ENCODE measurements around the gene MZF1.
"Not testable (repeated sequence)": the region's sequence is repeated elsewhere in the genome, so short reads cannot be mapped to it uniquely, and the experiment has no call there.

MZF1 gene

DNA sequence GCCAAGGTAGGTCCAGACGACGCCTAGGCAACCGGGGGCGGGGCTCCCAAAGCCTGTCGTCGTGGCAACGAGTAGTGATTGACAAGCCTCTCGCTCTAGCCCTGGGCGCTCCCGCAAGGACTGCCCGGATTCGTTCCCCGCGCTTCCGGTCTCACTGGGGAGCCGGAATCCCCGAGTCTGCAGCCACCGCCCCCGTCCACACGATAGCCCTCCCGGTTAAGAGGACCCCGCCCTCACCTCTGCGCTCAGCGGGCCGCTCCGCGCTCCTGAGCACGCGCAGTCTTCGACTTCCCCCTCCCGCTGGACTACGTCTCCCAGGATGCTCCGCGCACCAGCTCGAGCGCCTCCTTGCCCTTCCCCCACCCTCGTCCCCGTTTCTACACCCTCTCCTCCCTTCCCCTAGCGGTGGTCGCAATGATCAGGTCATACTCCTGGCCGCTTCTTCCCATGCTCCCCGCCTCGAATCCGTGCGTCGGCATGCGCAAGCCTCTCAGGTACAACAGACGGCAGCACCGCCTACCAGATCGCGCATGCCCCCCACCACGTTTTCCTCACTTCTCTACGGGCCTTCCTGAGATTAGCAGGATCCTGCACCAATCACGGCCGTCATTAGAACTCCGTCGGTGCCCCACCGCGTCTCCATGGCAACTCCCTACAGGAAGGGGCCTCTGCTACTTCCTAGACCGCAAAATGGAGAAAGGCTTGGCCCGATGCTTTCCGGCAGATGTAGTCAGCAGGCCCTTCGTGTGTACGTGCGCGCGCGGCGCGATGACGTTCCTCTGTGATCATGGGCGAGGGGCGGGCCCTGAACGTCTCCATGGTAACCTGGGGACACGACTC lies at the start of gene MZF1:
TSS of gene MZF1 (minus strand) at position 518 of the 840 bp plus-strand sequence. CDS start 1,946 bp downstream, outside the sequence.
- DNase-seq (ENCODE audit: low read depth) = peak; percentile 99

DNA sequence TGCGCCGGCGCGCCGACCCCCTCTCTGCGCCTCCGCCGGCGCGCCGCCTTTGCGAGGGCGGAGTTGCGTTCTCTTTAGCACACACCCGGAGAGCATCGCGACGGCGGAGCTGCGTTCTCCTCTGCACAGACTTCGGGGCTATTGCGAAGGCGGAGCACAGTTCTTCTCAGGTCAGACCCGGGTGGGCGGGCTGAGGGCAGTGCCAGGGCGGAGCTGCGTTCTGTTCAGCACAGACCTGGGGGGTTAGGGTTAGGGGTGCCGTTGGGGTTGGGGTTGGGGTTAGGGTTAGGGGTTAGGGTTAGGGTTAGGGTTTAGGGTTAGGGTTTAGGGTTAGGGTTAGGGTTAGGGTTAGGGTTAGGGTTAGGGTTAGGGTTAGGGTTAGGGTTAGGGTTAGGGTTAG lies 34.1 kb upstream of the MZF1 start:
- DNase-seq (ENCODE audit: low read depth) = not testable (repeated sequence)

DNA sequence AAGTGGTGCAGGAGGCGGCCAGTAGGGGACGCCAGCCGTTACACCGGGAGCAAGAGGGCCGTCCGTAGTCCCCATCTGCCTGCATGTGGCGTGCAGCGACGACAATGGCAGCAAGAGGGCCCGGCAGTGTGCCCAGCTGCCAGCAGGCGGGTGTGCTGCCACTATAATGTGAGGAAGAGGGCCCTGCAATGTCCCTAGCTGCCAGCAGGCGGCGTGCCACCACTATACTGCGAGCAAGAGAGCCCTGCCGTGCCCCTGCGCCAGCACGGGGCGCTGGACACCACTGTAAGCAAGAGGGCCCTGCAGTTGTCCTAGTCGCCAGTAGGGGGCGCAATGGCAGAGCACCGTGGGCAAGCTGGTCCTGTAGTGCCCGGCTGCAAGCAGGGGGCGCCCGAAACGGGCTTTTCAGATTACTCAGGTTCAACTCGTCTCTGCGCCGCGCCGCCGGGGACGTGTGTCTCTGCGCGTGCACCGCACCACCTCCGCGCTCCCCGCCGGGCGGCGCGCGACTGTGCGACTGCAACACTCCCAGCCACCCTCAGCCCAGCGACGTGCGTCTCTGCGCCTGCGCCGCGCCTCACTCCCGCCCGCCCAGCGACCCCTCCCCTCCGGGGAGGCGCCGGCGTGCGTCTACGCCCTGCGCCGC lies 33.2 kb upstream of the MZF1 start:
- not testable (repeated sequence) for DNase-seq (ENCODE audit: low read depth)

DNA sequence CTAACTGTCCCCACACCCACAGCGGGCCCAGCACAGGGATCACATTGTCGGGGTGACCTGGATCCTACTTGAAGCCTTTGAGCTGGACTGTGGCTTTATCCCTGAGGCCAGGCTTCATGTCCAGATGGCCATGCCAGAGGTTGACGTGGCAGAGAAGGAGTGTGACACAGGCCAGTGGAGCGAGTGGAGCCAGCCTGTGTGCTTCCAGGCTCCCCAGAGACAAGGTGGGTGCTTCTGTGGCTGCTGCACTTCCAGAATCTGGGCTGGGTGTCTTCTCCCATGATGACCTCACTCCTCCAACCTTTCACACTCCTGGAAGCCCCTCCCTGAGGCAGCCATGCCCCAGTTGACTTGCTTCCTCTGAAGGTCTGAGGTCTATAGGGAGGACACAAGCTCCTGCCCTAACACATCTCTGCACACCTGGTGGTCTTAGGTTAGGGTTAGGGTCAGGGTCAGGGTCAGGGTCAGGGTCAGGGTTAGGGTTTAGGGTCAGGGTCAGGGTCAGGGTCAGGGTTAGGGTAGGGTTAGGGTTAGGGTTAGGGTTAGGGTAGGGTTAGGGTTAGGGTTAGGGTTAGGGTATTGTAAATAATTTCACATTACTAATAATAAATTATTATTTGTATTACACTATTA lies 13.1 kb upstream of the MZF1 start:
- DNase-seq (ENCODE audit: low read depth) = no peak

DNA sequence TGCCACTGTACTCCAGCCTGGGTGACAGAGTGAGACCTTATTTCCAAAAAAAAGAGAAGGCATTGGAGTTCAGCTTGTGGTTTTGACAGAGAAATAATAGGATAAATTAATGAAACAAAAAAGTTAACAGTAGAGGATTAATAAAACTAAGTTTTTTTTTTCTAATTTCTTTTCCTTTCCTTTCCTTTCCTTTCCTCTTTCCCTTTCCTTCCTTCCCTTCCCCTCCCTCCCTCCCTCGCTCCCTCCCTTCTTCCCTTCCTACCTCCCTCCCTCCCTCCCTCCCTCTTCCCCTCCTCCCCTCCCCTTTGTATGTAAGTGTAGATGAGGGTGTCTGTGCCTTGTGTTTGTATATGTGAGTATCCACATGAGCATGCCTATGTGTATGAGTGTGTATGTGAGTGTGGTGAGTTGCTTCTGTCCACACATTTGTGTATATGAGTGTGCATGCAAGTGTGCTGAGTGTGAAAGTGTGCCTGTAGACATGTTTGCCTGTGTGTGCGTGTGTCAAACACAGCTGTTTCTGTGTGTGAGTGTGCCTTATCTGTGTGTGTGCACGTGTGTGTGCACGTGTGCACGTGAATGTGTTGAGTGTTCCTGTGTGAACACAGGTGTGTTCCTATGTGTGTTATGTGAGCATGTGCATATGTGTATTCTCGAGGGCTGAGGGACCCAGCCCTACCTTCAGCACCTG lies 12.5 kb upstream of the MZF1 start:
- no peak for DNase-seq (ENCODE audit: low read depth)

DNA sequence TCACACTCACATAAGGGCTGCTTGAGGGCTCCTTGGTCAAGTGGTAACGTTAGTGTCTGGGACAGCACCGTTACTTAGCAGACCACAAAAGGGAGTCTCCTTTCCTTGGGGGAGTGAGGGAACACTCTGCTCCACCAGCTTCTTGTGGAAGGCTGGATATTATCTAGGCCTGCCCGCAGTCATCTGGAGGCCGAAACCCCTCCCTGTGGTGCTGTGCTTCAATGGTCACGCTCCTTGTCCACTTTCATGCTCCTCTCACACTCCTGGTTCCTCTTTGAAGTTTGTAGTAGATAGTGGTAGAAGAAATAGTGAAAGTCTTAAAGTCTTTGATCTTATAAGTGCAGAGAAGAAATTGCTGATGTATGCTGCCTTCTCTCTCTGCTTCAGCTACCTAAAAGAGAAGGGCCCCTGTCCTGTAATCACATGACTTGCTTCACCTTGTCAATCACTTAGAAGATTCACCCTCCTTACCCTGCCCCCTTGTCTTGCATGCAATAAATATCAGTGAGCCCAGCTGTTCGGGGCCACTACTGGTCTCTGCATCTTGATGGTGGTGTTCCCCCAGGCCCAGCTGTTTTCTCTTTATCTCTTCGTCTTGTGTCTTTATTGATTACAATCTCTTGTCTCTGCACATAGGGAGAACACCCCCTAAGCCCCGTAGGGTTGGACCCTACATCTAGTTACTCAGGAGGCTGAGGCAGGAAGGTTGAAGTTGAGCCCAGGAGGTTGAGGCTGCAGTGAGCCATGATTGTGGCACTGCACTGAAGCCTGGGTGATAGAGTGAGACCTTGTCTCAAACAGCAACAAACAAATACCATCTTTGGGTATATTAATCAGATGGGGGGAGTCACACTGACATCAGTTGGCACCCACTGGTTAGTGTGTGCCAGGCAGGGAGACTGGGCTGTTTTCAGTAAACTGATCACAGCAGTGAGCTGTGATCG lies 11.6 kb upstream of the MZF1 start:
- DNase-seq (ENCODE audit: low read depth) = no peak

DNA sequence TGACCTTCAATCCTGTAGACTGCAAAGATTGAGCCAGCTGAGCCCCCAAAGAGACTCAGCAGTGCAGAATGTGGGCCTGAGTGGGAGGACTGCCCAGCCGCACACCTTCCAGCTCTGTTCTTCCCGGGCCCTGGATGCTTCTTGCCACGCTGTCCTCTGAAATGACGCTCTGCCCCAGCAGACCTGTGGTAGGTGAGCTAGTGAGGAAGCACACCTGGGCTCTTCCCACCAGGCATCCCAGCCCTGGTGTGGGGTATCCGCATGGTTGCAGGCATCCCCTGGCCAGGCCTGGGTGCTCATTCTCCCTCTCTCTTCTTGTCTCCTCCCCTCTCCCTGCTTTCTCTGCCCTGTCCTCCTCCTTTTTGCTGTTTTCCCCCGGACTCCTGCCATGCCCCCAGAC lies 9.8 kb upstream of the MZF1 start:
- no peak for DNase-seq (ENCODE audit: low read depth)

DNA sequence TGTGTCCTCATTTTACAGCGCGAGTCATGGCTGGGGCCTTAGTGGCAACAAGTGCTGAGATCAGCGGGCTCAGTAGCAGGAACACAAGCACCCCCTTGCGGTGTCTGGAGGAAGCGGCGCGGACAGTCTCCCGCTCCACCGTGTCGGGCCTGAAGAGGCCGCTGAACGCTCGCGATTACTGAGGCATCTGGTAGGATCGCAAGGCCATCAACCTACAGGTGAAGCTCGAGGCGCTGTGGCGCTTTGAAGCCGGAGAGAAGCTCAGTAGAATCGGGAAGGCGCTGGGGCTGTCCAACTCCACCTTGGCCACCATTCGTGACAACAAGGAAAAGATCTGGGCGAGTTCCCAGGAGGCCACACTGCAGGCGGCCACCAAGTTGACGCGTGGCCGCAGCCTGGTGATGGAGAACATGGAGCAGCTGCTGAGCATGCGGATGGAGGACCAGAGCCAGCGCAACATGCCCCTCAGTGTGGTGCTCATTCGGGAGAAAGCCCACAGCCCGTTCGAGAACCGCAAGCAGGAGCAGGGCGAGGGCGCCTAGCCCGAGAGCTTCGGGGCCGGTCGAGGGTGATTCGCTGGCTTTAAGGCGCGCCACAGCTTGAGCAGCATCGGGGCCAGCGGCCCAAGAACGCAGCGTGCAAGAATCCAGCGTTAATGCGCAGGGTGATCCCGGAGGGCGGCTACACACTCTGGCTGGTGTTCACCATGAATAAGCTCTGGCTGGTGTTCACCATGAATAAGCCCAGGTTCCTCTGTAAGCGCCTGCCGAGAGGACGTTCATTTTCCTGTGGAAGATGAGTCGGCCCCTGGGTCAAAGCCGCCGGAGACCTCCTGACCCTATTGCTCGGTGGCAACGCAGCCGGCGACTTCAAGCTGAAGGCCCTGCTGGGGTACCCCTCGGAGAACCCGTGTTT lies 8.3 kb upstream of the MZF1 start:
- peak; percentile 85 for DNase-seq (ENCODE audit: low read depth)

DNA sequence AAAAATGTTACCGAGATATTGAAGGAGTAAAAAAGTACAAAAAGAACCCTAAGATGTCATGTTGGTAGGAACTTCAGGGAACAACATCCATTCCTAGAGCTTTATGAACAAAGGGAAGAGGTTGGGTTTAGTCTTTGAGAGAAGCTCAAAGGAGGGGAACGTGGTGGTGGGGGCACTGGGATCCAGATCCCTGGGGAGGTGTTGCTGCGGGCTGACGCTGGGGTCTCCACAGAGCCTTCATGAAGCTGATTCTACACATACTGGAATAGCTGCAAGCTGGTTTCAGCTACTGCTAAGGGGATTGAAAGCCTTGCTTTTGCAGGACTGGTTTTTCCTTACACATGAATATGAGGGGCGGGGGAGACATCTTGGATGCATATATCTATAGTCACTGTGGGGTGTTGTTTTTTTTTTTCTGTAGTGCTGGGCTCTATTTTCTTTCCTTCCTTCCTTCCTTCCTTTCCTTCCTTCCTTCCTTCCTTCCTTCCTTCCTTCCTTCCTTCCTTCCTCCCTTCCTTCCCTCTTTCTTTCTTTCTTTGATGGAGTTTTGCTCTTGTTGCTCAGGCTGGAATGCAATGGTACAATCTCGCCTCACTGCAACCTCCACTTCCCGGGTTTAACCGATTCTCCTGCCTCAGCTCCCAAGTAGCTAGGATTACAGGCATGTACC lies 6.5 kb upstream of the MZF1 start:
- DNase-seq (ENCODE audit: low read depth) = no peak

DNA sequence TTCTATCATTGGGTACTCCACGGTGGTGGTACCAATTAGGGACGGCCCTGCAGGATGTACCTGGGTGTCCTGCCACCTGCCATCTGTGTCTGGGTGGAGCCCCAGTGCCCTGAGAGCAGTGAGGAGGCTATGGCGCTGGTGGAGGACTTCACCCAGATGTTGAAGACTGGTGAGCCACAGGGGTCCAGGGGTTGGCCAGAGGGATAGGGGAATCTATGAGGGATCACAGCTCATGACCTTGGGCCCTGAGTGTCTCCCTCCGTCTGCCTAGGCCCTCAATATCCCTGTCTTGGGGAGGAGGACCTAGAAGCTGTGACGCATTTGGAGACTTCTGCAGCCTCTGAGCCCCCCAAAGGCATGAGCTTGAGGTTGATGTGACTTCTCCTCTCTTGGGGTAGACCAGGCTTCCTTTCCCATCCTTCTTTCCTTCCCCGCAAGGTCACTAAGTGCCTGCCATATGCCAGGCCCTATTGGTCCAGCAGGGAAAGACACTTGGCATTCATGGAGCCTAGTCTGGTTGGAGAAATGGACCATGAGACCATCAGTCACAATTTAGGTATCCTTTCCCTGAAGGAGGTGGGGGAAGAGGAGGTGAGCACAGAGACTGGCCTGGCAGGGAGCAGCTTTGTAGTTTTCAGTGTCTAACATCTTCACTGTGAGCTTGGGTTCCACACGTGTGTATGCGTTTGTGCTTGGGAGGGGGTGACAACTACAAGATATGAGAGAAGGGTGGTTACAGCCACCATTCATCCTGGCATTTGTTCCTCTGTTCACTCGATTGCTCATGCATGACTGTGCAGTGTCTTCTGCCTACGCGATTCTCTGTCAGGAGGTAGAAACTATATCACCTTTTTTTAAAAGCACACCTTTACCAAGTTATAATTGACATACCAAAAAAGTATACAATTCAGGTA lies 5.1 kb upstream of the MZF1 start:
- no peak for DNase-seq (ENCODE audit: low read depth)

DNA sequence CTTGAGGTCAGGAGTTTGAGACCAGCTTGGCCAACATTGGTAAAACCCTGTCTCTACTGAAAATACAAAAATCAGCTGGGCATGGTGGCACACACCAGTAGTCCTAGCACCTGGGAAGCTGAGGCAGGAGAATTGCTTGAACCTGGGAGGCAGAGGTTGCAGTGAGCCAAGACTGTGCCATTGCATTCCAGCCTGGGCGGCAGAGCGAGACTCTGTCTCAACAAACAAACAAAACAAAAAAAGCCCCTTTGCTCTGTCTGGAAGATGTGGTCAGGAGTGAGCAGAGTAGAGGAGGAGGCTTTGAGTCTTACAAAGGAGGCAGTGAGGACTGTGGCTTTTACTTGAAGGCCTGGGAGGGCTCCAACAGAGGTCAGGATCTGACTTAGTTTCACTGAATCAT lies 4.4 kb upstream of the MZF1 start:
- not testable (repeated sequence) for DNase-seq (ENCODE audit: low read depth)

DNA sequence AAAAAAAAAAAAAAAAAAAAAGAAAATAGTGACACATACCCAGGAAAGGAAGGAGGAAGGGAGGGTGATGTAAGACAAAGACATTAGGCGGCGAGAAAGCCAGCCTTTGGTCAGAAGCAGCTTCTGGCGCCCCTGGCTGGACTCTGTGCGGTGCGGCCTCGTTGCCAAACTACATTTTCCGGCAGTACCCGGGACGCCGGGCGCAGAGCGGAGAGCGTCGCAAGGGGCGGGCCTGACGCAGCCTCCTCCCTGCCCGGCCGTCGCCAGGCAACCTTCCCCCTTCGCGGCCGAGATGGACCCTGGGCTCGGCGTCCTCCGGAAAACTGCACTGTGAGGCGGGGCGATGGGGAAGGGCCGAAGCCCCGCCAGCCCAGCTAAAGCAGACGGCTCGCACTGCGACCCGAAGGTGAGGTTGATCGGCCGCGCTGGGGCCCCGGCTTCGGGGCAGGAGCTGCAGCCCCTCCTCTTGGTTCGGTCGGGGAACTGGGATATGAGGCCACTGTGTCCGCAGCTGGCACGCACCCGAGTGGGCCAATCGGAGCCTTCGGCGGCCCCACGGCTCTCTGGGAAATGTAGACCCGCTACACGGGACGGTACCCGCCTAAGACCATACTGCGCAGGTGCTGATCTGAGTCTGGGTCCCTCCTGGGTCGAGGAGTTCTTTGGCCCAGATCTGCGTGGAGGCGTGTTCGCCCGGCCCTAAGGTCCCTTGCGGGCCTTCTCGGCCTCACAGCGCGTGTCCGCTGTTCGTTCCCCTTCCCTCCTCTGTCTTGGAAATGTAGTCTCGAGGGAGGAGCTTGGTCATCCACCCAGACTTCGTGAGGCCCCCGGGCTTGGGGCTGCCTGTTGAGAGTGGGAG lies 2.3 kb upstream of the MZF1 start:
- peak; percentile 76 for DNase-seq (ENCODE audit: low read depth)

DNA sequence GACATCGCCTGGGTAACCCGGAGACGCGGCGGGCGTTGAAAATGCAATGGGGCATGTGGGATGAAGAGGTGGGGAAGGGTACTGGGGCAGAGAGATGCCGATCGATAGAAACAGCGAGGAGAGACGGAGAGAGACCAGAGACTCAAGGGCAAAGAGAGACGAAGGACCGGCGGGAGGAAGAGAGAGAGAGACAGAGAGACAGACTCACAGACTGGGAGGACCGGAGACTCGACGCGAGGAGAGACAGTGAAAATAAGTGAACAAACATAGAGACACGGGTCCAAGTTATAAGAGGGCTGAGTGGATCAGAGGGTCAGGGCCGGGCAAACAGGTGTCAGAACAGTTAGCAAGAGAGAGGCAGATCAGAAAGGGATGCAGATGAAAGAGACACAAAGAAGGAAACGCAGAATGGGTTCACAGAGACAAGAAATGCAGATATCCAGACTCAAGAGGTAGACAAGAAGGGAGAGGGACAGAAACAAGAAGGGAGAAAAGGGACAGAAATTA lies 576 bp upstream of the MZF1 start:
- no peak for DNase-seq (ENCODE audit: low read depth)

DNA sequence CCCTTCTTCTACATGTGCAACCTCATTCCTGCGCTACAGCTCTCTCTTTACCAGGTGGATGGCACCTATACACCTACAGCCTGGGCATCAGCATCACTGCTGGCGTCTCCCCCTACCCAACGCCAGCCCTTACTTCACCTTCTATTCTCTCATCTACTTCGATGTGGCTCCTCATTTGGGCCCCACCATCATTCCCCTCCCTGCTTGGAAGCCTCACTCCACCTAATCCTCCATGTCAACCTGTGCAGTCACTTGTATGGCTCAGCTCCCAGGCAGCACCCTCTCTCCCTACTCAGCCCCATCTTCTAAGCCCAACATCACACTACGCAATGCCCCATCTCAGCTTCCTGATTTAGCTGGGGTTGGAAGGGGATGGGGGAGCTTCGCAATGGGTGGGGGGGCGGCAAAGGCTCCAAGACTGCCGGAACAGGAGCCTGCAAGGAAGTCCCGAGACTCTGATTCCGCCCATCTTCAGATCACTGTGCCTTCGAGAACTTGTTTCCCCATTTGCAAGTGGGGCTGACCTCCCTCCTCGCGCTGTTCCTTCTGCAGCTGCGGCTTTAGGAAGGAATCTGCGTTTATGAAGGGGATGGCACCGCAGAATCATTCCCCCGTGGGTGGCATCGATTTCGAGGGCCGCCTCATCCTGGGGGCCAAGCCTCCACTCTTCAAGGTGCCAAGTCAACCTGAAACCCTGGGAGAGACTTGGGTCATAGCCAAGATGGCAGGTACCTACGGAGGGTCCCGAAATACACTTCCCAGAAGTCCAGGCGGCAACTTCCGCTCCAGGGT lies 913 bp downstream of the MZF1 start:
- no peak for DNase-seq (ENCODE audit: low read depth)

DNA sequence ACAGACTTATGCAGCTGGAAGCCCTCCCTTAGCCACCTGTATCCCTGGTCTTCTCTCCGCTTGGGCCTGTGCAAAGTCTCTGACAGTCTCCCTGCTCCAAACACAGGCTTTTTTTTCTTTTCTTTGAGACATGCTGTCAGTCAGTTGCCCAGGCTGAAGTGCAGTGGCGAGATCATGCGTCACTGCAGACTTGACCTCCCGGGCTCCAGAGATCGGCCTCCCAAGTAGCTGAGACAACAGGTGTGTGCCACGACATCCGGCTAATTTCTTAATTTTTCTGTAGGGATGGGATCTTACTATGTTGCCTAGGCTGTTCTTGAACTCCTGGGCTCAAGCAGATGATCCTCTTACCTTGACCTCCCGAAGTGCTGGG lies 1.6 kb downstream of the MZF1 start:
- no peak for DNase-seq (ENCODE audit: low read depth)

DNA sequence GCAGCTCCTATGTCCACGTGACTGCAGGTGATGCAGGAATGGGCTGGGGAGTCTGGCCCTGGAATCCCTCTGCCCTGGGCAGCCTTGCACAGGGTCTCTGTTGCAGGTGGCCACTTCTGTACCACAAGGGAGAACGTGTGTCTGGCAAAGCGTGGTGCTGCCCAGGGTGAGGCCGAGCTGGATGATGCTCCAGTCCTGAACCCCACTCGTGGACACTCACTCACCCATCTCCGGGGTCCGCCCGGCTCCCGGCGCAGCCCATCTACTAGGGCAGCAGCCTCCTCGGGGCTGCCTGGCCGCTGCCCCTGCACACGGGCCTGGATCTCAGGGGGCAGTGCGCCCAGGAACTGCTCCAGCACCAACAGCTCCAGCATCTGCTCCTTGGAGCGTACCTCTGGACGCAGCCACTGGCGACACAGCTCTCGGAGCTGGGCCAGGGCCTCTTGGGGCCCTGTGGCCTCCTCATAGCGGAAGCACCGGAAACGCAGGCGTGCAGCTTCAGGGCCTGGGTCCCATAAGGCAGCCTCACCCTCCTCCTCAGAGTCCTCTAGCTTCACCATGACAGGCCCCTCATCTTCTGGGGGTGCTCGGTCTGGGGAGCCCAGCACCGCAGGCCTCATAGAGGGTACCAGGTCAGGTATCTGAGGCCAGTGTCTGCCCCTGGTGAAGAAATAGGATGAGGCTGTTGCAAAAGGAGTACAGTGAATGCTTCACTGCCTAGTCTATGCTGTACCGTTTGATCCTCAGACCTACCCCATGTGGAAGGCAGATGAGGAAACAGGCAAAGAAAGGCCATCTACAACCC lies 2.2 kb downstream of the MZF1 start:
- no peak for DNase-seq (ENCODE audit: low read depth)

Measured in stimulated activated CD8-positive, alpha-beta memory T cell treated with anti-CD3 and anti-CD28 coated beads, Interleukin-4, amount 100 ng/mL, for 24 hours (primary cell).